Ecto neural progenitor cell (in vitro differentiated cells): ENCODE measurements around the gene PKP4.

Experiments used
- DNase-seq: peaks from one replicate; pipeline ENCODE4 v3.0.0-alpha.2; 2018; ENCODE audit warnings: low spot score

PKP4 gene

GRCh38 chr2:158497486-158497885 is 40.7 kb downstream of the PKP4 start:
- DNase-seq: no peak

- DNase-seq: no peak
Measured at GRCh38 chr2:158498043-158498748, 41.4 kb downstream of the PKP4 start.

DNA sequence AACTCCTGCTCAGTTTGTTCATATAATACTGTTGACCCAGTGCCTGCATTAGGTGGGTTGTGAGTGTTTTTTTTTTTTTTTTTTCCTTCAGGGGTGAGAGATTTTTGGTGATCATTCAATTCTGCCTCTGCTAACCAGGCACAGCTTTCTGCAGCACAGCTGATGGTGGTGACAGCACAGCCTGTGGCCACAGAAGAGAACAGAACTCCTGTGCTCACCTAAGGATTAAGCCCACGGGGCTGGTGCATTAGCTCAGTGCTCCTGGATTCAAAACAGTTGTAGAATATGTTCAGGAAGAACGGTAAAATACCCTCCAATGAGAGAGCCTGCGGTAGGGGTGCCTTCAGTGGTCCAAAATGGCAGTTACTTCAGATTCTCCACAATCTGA is 42.0 kb downstream of the PKP4 start:
- DNase-seq: no peak

GRCh38 chr2:158499383-158499782 is 42.6 kb downstream of the PKP4 start:
- DNase-seq: no peak

- no peak for DNase-seq
Measured at GRCh38 chr2:158500333-158500732, 43.6 kb downstream of the PKP4 start.

GRCh38 chr2:158501301-158501700 is 44.5 kb downstream of the PKP4 start:
- DNase-seq: no peak

DNA sequence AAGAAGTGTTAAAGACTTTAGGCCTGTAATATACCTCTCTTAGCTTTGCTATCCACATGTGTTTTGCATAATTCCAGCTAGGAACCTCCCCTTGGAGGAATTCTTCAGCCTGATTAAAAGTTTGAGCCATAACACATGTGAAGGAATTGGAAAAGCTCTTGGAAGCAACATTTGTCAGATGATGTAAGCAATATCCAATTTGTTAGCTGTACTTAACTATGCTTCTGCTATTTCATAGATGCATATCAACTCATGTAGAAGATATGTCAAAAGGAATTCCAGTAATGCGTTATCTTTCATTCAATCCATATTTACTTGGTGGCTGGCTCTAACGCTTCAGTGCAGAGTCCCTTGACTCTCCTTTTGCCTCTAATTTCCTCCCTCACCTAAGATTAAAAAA is 46.2 kb downstream of the PKP4 start:
- no peak for DNase-seq

DNA sequence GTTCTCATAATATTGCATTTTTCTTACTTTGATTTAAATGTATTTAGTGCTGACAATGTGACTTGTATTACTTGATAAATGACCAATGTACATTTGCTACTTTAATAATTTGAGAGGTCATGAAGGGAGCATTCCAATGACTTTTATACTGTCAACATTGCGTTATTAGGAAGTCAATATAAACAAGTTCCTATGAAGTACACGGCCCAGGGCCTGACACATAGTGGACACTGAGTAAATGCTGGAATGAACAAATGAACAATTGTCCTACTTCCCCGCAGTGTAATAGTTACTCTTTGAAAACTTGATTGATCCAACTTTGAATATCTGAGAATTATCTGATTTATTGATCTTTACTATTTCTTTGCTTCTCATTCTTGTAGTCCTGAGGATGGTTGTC is 47.3 kb downstream of the PKP4 start:
- no peak for DNase-seq

DNA sequence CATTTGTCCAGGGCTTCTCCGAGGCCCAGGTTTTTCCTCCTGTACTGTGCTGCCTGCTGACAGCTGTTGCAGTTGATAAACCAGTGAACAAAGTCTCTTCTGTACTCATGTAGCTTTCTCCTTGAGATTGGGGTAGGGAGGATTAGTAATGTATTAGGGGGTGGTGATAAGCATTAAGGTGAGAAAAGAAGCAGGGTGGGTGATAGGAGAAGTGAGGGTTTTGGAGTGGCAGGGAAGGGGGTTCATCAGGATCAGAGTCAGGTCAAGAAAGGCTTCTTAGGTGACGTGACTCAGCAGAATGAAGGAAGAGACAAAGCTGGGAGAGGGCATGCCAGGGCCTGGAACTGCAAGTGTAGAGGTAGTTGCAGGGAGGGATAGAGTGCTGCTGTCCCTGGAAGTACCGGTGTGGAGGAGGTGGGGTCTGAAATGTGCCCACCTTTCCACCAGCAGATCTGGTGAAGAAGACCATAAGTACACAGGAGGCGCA is 48.7 kb downstream of the PKP4 start:
- DNase-seq: no peak

GRCh38 chr2:158507141-158507540 is 50.4 kb downstream of the PKP4 start:
- no peak for DNase-seq

- DNase-seq: no peak
Measured at GRCh38 chr2:158507679-158508078, 50.9 kb downstream of the PKP4 start.

DNA sequence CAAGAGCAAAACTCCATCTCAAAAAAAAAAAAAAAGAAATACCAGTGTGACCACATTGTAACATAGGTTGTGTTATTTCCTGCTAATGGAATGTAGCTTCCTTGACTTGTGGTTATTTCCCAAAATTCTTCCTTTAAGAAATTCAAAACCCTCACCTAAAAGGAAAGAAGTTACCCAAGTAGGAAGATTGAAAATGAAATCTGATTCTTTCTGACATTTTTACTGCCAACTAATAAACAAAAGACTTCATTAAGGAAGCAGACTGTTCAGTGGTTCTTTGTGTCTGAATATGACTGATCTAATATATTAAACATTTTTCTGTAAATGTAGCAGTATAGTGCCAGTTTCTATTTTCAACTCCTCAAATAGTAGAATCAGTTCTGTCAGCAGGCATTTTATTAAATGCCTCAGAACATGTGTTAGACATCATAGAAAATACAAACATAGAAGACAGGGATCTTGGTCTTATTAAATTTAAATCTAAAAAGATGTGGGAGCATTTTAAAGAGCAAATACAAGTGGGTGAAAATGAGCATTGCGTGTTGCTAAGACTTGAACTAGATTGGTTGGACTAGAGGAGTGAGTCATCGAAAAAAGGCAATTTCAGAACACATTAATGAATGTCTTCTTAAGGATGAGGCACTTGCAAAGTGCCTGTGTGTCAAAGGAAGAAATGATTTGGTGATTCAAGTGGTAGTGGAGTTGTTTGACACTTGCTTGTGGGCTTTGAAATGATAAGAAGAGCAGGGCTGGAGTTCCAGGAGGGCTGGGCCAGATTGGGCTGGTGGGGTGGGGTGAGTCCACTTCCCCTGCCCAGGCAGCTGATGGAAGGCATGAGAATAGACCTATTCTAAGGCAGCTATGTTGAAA is 53.4 kb downstream of the PKP4 start:
- no peak for DNase-seq

- no peak for DNase-seq
Measured at GRCh38 chr2:158510887-158511286, 54.1 kb downstream of the PKP4 start.

GRCh38 chr2:158511706-158512105 is 55.0 kb downstream of the PKP4 start:
- no peak for DNase-seq

GRCh38 chr2:158512323-158512722 is 55.6 kb downstream of the PKP4 start:
- no peak for DNase-seq

GRCh38 chr2:158513841-158514240 is 57.1 kb downstream of the PKP4 start:
- no peak for DNase-seq

DNA sequence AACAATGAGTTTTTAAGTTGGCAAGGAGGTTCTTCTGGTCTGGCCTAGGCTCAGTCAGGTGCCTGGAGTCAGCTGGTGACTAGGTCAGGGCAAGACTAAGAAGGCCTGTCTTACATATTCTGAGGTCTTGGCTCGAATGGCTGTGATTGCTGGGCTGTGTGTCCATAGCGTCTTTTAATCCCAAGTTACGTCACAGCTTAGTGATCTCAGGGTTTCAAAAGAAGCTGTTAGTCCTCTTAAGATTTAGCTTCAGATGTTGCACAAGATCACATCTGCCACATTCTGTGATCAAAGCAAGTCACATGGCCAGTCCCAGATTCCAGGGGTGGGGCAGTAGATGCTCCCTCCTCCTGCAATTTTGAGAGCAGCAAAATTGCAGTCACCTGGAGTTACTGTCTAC is 61.3 kb downstream of the PKP4 start:
- DNase-seq: no peak

DNA sequence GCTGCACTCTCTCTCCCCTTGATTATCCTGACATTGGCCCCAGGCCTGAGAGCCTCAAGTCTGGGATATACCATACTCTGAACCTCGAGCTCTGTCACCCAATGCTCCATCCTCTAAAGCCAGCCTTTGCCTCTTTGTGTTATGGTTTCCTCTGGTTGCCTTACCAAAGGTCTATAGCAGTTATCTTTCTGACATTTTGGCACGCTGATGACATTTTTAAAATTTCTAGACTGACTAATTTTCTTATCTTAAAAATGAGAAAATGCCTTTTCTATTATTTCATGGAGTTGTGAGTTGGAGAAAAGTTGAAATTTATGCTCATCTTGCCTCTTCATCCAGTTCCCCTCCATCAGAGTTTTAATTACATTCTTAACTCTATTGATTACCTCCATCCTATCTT is 62.7 kb downstream of the PKP4 start:
- DNase-seq: no peak

DNA sequence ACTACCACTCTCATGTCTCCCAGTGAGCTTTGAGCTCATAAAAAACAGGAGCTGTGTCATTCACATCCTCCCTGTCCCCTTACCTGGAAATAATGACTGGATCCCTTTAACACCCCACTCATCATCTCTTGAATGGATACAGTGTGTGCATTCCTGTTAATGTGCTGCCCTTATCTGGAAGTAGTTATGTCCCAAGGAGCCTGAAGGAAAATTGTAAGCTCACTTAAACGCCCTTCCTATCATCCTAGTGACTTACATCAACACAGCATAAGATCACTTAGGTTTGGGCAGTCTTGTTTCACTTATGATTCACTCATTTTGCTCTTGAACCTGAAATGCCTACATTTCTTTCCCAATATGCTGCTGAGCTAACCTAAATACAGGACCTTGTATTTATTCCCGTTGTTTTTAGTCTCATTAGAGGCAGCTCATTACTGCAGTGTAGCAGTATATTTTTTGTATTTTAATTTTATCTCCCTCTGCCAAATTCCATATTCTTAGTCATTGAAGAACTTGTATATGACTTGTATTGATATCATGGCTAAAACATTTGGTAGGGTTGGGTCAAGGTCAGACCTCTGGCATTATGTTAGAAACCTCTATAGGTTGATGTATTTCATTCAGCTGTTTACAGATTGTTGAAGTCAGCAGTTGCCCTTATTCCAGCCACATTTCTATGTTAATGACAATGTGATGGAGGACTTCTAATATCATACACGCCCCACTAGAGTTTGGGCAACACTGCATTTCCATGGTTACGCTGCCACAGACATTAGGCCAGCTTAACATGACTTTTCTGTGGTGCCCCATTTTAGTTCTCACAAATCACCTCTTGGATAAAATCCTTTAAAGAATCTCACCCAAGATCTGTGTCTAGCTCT is 72.9 kb downstream of the PKP4 start:
- DNase-seq: no peak

DNA sequence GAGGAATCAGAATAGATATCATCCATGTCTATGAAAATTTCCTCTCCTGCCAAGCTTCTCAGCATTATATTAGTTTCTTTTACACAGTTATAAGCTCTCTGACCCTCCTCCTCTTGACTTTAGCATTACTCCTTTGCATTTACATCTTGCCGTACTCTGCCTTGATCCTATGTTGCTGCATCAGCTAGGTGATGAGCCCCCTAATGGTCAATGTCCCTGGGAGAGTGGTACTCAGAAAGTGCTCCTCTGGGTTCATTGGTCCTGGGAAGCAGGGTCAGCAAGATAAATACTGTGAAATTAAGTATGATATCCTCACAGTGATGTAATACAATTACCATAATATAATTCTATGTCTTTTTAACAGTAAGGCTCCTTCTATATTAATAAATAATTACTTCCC is 74.1 kb downstream of the PKP4 start:
- no peak for DNase-seq

DNA sequence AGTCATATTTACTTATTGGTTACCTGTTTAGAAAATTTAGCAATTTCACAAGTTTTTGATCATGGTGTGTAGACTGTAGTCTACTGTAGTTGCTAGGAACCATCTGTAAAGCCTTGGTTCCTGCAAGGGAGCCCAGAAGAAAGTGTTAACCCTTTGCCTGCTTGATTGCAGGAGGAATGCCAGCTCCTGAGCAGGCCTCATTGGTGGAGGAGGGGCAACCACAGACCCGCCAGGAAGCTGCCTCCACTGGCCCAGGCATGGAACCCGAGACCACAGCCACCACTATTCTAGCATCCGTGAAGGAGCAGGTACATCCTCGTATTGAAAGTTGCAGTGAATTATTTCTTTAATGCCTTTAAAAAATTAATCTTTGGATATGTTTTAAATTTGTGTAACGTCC is 76.3 kb downstream of the PKP4 start:
- DNase-seq: no peak
